ENCODE data around the gene CNTROB.
A peak's percentile ranks its signal among the peaks of the same experiment; 100 is the strongest.

CNTROB gene

GRCh38 chr17:7903154-7904103, 28.6 kb upstream of the CNTROB start:
- no peak for DNase-seq (ENCODE audit: extremely low read depth in 1 of 2, low read depth in 1 of 2)

GRCh38 chr17:7909089-7909488, 22.9 kb upstream of the CNTROB start:
- DNase-seq (ENCODE audit: extremely low read depth in 1 of 2, low read depth in 1 of 2) = no peak

GRCh38 chr17:7910281-7910680, 21.7 kb upstream of the CNTROB start:
- DNase-seq (ENCODE audit: extremely low read depth in 1 of 2, low read depth in 1 of 2) = no peak

GRCh38 chr17:7910711-7911110, 21.3 kb upstream of the CNTROB start:
- DNase-seq (ENCODE audit: extremely low read depth in 1 of 2, low read depth in 1 of 2) = no peak

- no peak for DNase-seq (ENCODE audit: extremely low read depth in 1 of 2, low read depth in 1 of 2)
These were observed 20.9 kb upstream of the CNTROB start for GRCh38 chr17:7911116-7911515.

- DNase-seq (ENCODE audit: extremely low read depth in 1 of 2, low read depth in 1 of 2) = no peak
These were observed 19.0 kb upstream of the CNTROB start for GRCh38 chr17:7912927-7913524.

- DNase-seq (ENCODE audit: extremely low read depth in 1 of 2, low read depth in 1 of 2) = no peak
These were observed 16.8 kb upstream of the CNTROB start for GRCh38 chr17:7915179-7915610.

- DNase-seq (ENCODE audit: extremely low read depth in 1 of 2, low read depth in 1 of 2) = peak; percentile 56 to 63
These were observed 16.2 kb upstream of the CNTROB start, which contains the start of gene RNF227 for GRCh38 chr17:7915611-7916384. Gene RNF227 (minus strand): TSS chr17:7916289. CDS start chr17:7916195, 94 bp downstream.

- no peak for DNase-seq (ENCODE audit: extremely low read depth in 1 of 2, low read depth in 1 of 2)
These were observed 15.7 kb upstream of the CNTROB start for GRCh38 chr17:7916385-7916682.

GRCh38 chr17:7916808-7917207, 15.2 kb upstream of the CNTROB start:
- DNase-seq (ENCODE audit: extremely low read depth in 1 of 2, low read depth in 1 of 2) = no peak

GRCh38 chr17:7922269-7922844, 9.6 kb upstream of the CNTROB start:
- DNase-seq (ENCODE audit: extremely low read depth in 1 of 2, low read depth in 1 of 2) = no peak

GRCh38 chr17:7922845-7923628, 9.0 kb upstream of the CNTROB start:
- DNase-seq (ENCODE audit: extremely low read depth in 1 of 2, low read depth in 1 of 2) = peak; percentile 51 to 74

GRCh38 chr17:7927596-7927995, 4.4 kb upstream of the CNTROB start:
- no peak for DNase-seq (ENCODE audit: extremely low read depth in 1 of 2, low read depth in 1 of 2)

GRCh38 chr17:7929158-7930023, 2.6 kb upstream of the CNTROB start, which contains the start of gene KCNAB3:
Gene KCNAB3 (minus strand): TSS chr17:7929856. CDS start chr17:7929435, 421 bp downstream.
- no peak for DNase-seq (ENCODE audit: extremely low read depth in 1 of 2, low read depth in 1 of 2)

- no peak for DNase-seq (ENCODE audit: extremely low read depth in 1 of 2, low read depth in 1 of 2)
These were observed 970 bp upstream of the CNTROB start for GRCh38 chr17:7930841-7931631.

- DNase-seq (ENCODE audit: extremely low read depth in 1 of 2, low read depth in 1 of 2) = no peak
These were observed 481 bp downstream of the CNTROB start for GRCh38 chr17:7932483-7932891.

- DNase-seq (ENCODE audit: extremely low read depth in 1 of 2, low read depth in 1 of 2) = no peak
These were observed 943 bp downstream of the CNTROB start for GRCh38 chr17:7932949-7933348.

- DNase-seq (ENCODE audit: extremely low read depth in 1 of 2, low read depth in 1 of 2) = no peak
These were observed 3.9 kb downstream of the CNTROB start for GRCh38 chr17:7935859-7936258.
